CMK (cell line): ENCODE measurements around the gene ANKRD60.

Experiments
- DNase-seq: peaks from one replicate; pipeline ENCODE4 v3.0.0-alpha.2; 2010; ENCODE audit warnings: low read depth

The ANKRD60 gene

DNA sequence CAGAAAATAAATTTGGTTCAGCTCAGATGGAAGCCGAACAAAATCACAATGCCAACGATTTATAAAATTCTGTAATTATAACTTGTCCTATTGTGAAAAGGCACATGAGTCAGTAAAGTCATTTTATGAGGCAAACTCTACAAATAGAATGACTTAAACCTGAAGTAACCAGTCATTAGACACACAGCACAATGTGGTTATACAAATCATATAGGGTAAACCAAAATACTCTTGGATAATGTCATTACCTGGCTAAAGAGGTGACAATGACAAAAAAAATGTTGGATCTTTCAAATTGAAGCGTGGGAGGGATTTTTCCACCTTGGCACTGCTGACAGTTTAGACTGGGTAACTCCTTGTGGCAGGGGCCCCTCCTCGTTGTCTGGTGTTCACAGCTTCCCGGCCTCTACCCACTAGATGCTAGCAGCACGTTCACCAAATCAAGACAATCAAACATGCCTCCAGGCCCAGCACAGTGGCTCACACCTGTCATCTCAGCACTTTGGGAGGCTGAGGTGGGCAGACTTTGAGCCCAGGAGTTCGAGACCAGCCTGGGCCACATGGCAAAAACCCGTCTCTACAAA lies 5.0 kb downstream of the ANKRD60 start:
- no peak for DNase-seq

DNA sequence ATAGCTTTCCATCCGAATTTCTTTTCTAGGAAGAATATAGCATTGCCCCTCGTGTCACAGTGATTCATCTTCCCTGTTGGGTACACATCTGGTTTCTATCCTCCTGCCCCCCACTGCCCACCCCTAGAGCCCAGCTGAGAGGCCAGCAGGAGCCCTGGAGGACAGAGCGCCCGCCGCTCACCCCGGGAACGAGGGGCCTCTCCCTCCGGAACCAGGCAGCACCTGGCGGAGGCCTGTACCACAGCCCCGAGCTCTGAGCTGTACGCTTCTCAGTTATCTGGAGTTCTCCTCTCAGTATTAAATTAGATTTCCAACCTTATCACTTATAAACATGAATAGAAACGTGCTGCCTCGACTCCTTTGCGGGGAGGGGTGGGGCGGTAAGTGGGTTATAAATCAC lies 6.0 kb downstream of the ANKRD60 start:
- DNase-seq = no peak

DNA sequence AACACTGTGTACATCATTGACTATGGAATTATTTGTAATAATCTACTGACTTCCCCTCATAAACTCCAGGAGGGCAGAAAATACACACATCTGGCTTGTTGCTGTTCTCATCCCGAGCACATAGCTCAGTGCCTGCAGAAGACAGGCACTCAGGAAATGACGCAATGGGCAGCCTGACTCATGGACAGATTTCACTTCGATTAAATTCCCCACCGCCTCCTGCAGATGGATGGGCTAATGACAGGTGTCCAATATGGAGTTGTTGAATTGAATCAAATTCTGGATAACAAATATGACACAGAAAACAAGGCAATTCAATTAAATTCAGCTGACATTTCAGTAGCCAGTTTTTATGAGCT lies 9.1 kb downstream of the ANKRD60 start:
- no peak for DNase-seq

DNA sequence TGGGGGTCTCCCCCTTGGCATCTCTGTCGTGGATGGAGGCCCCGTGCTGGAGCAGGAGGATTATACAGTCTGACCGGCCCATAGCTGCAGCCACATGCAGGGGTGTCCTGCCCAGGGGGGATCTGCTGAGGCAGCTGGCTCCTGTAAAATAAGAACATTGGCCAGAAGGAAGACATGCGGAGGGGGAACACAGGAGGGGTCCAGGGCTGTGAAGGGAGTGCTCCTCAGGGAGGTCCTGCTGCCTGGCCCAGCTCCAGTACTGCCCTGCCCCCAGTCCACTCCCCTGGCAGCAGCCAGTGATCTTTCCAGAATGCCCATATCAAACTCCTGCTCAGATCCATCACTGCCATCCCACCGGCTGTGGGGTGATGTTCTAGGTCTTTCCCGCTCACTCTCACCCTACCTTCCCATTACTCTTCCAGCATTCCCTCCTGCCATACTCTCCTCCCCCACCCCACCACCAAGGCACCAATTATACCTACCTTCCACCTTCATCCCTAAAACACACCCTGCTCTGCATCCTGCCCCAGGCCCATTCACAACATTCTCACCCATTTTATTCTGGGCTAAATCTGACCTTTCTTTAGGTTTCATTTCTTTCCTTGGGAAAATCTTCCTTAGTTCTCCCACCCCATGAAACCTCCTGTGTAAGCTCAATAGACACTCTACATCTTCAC lies 9.7 kb downstream of the ANKRD60 start:
- no peak for DNase-seq

DNA sequence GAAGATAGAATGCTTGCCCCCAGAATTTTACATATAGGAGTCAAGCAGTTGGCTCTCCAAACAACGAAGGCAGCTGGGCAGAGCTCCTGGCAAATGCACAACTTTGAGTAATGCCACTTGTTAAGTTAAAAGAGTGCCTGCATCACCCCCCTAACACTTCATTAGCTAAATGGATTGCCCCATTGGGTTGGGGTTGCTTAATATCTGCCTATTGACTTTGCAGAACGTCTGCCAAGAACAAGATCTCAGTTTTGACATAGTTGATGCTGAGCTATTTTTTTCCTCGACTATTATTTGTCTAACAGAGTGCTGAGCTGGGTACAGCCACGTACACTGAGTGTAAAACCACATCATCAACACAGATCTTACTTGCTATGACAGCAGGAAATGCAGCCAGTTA lies 12.1 kb downstream of the ANKRD60 start:
- DNase-seq = no peak

DNA sequence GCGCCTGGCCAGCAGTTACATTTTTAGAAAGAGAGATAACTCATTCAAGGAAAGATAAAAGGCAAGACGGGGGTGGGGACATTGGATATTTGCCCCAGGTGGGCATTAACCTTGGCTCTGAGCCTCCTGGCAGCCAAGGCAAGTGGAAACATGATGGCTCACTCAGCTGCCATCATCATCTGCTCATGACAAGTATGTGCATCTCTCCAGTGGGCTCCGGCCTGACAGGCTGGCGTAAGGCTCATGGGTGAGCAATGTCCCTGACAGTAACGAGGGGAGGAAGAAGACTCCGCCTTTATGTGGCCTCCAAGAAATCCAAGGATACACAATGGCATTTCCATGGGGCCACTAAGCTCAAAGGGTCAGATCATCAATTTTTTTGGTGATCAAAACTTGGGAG lies 13.3 kb downstream of the ANKRD60 start:
- DNase-seq = no peak

DNA sequence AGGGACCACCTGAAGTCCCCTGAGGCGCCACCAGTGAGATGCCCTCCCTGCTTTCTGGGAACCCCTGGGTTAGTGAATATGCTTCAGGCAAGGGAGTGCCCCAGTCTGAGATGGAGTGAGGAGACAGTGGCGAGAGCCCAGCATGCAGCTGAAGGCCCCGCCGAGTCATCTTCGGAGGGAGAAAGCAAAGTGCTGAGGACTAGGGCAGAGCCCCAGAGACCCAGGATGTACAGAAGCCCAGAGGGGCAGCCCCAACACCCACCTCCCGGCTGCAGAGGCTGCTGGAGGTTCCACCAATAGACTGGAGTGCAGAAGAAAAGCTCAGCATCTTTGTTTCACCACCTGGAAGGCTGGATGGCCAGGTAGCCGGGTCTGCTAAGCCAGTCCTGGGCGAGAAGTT lies 14.1 kb downstream of the ANKRD60 start:
- no peak for DNase-seq

DNA sequence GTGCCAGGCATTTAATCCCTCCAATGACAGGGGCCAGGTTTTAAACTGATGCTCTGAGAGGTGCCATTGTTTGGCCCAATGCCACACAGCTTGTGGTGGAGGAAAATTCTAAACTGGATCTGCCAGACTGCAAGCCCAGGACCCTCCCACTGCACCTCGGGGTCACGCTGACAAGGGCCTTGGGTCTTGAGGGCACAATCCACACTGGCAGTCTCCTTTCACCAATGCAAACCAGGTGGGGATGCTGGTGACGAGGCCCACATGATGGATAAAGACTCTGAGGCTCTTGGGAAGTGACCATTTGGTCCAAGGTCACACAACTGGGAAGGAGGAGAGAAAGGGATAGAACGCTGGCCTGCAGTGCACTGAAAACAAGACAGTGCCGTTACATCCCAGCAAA lies 14.7 kb downstream of the ANKRD60 start:
- DNase-seq = no peak

DNA sequence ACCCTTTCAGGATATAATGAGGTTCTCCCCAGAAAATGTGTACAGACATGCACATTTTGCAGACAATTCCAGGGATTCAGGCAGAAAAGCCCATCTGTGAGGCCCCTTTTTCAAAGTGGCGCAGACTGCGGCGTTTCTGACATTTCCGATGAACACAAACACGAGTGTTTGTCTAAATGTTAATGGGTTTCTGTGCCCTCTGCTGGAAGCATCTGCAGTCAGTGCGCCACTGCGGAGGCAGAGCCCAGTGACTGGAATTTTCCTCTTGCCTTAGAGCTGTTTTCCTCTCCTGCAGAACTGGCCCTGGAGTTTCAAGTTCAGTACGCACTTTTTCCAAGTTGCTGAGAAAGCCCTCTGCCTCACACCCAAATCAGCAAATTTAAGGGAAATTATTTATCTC lies 15.3 kb downstream of the ANKRD60 start:
- no peak for DNase-seq

DNA sequence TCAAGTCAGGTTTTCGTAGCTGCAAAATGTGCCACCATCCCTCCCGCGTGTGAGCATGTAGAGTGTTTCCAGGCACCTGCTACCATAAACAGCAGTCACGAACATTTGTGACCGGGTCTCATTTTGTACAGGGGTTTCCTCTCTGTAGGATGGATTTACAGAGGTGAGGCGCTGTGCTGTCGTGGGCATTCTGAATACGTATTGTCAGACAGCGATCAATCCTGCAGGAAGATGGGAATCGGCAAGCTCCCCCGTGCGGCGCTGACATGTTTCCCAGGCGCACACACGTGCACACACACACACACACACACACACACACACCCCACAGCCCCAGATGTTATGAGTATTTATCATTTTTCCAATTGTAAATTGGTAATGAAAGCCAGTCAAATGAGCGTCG lies 15.8 kb downstream of the ANKRD60 start:
- DNase-seq = no peak

DNA sequence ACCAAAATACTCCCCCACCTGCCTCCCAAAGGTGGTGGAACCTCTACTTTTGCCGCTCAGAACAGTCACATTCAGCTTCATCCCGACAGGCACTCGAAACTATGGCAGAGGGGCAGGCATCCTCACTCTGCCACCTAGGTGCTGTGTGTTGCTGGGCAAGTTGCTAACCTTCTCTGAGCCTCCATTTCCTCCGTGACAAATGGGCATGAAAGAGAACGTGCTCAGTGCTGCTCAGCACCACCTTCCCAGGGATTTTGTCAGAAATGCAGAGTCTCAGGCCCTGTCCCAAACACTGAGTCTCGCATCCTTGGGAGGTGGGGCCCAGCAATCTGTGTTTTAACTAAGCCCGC lies 18.1 kb downstream of the ANKRD60 start:
- DNase-seq = no peak

DNA sequence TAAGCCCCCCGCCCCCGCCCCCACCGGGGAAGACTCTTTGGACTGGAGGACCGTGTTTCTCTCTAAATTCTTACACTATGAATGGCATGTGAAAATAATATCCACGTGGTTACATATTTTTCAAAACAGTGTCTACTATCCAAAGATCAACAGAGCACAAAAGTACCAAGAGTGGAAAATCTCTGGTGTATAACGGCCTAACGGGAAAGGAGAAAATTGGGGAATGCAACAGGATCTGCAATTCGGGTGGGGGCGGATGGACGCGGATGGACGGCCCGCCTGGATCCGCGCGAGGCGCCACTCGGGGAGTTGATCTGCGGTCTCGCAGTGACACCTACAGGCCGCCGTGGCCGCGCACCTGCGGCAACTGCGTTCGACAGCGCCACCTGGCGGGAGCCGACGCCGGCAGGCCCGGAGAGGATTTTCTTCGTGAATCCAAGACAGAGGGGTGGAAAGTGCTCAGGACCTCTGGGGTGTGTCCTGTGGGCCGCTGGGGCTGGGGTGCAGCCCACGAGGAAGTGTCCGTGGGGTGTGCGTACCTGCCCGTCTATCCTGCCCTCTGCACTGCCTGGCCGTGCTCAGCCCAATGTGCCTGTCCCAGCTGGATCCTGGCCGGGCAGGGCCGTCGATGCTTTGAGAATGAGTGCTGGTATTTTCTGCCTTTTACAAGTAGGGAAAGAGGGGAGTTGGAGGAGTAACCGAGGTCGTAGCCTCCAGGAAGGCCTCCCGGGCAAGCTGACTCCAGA lies 18.6 kb downstream of the ANKRD60 start:
- DNase-seq = peak; percentile 57

DNA sequence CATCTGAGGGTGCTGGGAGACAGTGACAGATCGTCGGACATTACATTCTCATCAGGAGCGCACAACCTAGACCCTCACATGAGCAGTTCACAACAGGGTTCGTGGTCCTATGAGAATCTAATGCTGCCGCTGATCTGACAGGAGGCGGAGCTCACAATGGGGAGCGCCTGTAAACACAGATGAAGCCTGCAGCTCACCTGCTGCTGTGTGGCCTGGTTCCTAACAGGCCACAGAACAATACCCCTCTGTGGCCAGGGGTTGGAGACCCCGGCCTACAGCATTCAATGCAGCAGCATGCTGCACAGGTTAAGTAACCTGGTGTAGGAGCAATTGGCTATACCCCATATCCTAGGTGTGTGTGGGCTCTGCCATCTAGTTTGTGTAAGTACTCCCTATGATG lies 19.5 kb downstream of the ANKRD60 start:
- DNase-seq = no peak

DNA sequence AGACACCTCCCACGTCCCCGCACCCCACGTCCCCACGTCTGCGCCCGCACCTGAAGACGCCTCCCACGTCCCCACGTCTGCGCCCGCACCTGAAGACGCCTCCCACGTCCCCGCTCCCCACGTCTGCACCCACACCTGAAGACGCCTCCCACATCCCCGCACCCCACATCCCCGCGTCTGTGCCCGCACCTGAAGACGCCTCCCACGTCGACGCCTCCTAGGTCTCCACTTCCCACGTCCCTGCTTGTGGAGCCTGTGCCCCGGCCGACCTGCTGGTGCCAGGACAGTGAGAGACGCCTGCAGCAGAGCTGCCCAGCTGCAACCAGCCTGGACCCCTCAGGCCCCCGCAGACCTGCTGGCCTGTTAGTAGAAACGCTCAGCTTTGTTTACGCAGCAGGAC lies 22.6 kb downstream of the ANKRD60 start:
- no peak for DNase-seq

DNA sequence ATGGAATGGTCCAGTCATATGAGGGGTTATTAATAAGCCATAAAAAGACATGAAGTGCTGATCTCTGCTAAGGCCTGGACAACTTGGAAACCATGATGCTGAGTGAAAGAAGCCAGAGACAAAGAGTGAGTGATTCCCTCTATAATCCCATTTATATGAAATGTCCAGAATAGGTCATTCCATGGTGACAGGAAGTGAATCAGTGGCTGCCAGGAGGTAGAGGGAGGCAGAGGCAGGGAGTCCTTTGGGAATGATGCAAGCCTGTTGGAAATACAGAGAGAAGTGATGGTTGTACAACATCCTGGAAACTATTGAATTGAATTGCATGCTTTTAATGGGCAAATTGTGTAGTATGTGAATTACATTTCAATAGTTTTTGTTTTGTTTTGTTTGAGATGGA lies 26.4 kb downstream of the ANKRD60 start:
- no peak for DNase-seq

DNA sequence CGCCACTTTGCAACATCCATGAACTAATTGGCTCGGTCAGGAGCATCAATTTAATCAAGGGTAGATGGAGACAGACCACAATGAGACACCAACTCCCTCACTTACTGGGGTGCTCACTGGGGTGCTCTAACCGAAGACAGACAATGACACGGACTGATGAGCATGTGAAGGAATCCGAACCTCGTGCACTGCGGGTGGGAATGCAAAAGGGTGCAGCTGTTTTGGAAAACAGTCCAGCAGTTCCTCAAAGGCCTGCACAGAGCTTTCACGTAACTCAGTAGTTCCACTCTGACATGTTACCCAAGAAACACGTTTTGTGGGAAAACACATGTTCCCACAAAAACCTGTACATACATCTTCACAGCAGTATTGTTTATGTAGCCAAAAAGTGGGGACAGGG lies 26.8 kb downstream of the ANKRD60 start:
- DNase-seq = no peak

DNA sequence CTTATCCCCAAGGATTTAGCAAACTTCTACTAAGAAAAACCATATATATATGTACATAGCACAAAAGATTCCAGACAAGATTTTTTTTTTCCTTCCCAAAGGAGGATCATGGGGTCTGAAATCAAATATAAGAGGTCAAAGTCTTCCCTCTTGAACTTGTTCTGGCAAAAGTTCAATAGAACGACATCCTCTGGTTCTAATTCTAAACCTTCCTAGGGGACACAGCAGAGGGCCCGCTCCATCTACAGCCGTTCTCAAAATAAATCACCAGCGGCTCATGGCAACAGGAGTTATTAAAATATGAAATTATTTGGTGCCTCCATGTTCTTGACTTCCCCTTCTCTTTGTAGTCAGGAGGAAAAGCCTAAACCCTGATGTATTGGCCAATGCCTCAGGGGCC lies 29.0 kb downstream of the ANKRD60 start:
- DNase-seq = no peak

DNA sequence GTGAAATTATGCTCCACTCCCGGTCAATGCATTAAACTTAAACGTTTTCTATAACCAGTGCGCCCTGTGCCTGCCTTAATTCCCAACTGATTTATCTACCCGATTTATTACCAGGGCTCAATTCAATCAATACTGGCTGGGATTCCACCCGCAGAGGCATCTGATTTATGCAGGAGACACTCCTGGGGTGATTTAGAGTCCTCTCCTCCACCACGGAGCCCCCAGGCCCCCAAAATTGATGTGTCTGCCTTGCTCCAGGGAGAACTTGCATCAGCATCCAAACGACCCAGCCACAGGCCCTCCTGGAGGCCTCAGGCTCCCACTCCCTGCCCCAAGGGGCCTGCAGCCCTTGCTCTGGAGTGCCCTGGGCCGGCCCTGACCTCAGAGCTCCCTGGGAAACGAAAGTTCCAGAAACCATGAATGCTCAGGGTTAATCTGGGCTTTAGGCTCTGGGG lies 29.5 kb downstream of the ANKRD60 start:
- DNase-seq = no peak

DNA sequence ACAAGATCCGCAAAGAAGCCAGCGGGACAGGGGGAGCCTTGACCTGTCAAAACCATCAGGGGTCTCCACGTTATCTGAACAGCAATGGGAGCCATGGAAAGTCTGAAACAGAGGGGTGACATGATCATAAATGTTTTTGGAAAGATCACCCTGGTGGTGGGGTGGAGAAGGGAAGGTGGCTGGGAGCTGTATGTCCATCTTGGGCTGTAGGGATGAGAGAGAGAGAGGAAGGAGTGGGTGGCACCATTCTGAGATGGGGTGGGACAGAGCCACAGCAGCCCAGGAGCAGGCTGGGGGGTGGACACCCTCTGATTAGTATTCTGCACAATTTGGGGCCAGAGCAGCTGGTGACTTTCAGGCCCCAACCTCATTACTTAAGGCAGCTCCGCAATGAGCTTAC lies 30.1 kb downstream of the ANKRD60 start:
- DNase-seq = no peak

DNA sequence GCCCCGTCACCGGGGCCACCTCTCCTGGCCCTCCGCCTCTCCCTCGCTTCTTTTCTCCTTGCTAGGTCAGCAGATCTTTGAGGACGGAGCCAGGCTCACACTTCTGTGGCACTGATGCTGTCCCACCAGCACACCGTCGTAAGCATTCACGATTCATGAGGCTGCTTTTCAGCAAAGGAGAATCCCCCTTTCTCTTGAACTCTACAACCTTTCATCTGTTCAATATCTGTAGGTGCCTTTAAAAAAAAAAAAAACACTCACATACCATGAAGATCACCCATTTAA lies 31.3 kb downstream of the ANKRD60 start:
- no peak for DNase-seq

DNA sequence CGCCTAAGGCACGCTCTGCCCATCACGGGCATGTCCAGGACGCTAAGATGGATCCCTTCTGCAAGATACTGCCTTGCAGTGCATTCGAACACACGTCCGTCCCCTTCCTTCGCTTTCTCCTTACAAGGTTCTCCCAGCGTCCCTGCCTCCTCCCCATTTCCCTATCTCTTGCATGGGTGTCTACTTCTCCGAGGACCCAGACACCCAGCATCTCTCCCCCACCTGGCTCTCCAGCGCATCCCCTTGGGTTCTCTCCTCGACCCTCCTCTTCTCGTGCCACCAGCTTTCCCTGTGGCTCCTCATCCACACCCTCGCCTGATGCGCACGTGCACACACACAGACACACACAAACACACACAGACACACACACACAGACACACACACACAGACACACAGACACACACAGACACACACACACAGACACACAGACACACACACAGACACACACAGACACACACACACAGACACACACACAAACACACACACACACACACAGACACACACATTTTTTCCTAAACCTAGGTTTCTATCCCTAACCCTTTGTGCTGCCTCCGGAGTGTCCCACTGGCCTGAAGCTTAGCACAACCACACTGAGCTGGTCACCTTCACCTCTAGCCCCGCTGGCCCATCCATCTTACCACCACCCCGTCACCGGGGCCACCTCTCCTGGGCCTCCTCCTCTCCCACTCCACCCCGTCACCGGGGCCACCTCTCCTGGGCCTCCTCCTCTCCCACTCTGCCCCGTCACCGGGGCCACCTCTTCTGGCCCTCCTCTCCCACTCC lies 31.9 kb downstream of the ANKRD60 start:
- no peak for DNase-seq

DNA sequence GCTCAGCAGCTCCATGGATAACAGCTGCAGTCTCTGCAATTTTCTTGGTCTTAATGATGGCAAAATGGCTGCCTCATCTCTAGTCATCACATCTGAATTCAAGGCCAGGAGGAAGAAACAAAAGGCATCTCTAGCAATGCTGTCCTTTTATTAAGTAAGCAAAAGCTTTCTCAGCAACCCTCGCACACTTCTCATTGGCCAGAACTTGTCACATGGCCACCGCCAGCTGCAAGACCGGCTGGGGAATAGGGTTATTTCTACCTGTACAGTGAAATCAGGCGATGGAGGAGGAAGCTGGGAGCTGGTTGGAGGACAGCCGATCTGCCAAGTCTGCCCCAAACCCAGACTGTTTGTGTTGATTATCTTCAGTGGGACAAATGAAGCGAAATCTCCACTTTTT lies 33.4 kb downstream of the ANKRD60 start:
- DNase-seq = no peak

DNA sequence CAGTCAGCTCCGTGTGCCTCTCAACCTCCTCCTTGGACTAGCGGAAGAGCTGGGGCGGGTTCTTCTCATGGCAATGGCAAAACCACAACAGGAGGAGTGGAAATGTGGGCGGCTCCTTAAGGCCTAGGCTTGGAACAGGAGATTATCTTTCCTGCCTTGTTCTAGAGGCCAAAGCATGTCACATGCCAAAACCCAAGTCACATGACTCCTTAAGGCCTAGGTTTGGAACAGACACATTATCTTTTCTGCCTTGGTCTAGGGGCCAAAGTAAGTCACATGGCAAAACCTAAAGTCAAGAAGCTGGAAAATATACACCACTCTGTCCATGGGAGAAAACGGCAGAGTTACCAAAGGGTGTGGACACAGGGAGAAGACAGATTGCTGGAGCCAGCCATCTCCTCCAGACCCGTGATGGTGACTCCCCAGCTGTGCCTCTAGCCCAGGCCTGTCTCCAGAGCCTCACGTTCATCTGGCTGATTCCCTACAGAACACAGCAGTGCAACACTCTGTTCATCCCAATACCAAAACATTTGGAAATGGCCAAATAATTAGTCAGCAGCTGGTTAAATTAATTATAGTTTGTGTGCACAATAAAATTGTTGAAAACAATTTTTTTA lies 34.2 kb downstream of the ANKRD60 start:
- DNase-seq = no peak
